OCI-LY1 (cell line): ENCODE measurements around the gene PLXDC1.

Experiments
- H2AFZ ChIP-seq: fragments of 200-600 bp; sonication (generic), shearing (Covaris generic); 2 replicates; pipeline ENCODE4 v1.6.0; 2014; ENCODE audit warnings: antibody characterized with exemption, mild to moderate bottlenecking, low read length
- H3F3A ChIP-seq: fragments of 200-600 bp; sonication (generic), shearing (Covaris generic); 2 replicates; pipeline ENCODE4 v1.6.0; 2014; ENCODE audit warnings: mild to moderate bottlenecking, antibody characterized with exemption, low read length, moderate library complexity; ENCODE audit not compliant: insufficient read depth
- H3K27ac ChIP-seq: fragments of 200-600 bp; sonication (generic); 2 replicates; pipeline ENCODE4 v1.5.1; 2014; ENCODE audit warnings: low read length, mixed run types, mild to moderate bottlenecking, low read depth; ENCODE audit not compliant: poor library complexity, severe bottlenecking
- H3K27me3 ChIP-seq: fragments of 200-600 bp; sonication (generic); 2 replicates; pipeline ENCODE4 v1.6.0; 2014; ENCODE audit warnings: antibody characterized with exemption, mild to moderate bottlenecking, low read length, moderate library complexity; ENCODE audit not compliant: insufficient read depth
- H3K36me3 ChIP-seq: fragments of 200-600 bp; sonication (generic); 2 replicates; pipeline ENCODE4 v1.6.1; 2014; ENCODE audit warnings: mild to moderate bottlenecking, antibody characterized with exemption, low read length, moderate library complexity, mixed read lengths; ENCODE audit not compliant: insufficient read depth
- H3K4me1 ChIP-seq: fragments of 200-600 bp; sonication (generic); 2 replicates; pipeline ENCODE4 v1.5.1; 2014; ENCODE audit warnings: mild to moderate bottlenecking, low read length, moderate library complexity; ENCODE audit not compliant: insufficient read depth, severe bottlenecking
- H3K4me2 ChIP-seq: fragments of 200-600 bp; sonication (generic), shearing (Covaris generic); 2 replicates; pipeline ENCODE4 v1.6.1; 2014; ENCODE audit warnings: low read length
- H3K4me3 ChIP-seq: fragments of 200-600 bp; sonication (generic); 2 replicates; pipeline ENCODE4 v1.5.1; 2014; ENCODE audit warnings: low read length, low read depth, mild to moderate bottlenecking, mixed read lengths; ENCODE audit not compliant: poor library complexity, severe bottlenecking
- H3K79me2 ChIP-seq: fragments of 200-600 bp; shearing (Covaris generic); 2 replicates; pipeline ENCODE4 v1.6.1; 2016; ENCODE audit warnings: mixed run types, low read length, mixed read lengths; ENCODE audit not compliant: insufficient read depth
- H3K9ac ChIP-seq: fragments of 200-600 bp; sonication (generic), shearing (Covaris generic); 2 replicates; pipeline ENCODE4 v1.6.1; 2014; ENCODE audit warnings: mild to moderate bottlenecking, low read length, mixed read lengths
- H3K9me2 ChIP-seq: fragments of 200-600 bp; sonication (generic), shearing (Covaris generic); 2 replicates; pipeline ENCODE4 v1.6.1; 2014; ENCODE audit warnings: low read depth, mild to moderate bottlenecking, low read length, mixed read lengths
- H3K9me3 ChIP-seq: fragments of 200-600 bp; shearing (Covaris generic); 2 replicates; pipeline ENCODE4 v1.6.1; 2014; ENCODE audit warnings: low read length, mixed read lengths
- H4K20me1 ChIP-seq: fragments of 200-600 bp; sonication (generic), shearing (Covaris generic); 2 replicates; pipeline ENCODE4 v1.6.0; 2016; ENCODE audit warnings: mild to moderate bottlenecking, low read length; ENCODE audit not compliant: insufficient read depth
- CTCF ChIP-seq: fragments of 200-600 bp; sonication (generic), shearing (Covaris generic); IDR thresholded peaks from 2 replicates; pipeline ENCODE4 v1.5.1; 2017; ENCODE audit warnings: mild to moderate bottlenecking, antibody characterized with exemption, low read length, moderate library complexity, mixed read lengths
- EZH2 ChIP-seq: fragments of 200-600 bp; sonication (generic), shearing (Covaris generic); IDR thresholded peaks from 2 replicates; pipeline ENCODE4 v1.8.0; 2017; ENCODE audit warnings: borderline replicate concordance, mixed run types, mild to moderate bottlenecking, antibody characterized with exemption, low read length, moderate library complexity, mixed read lengths

Gene PLXDC1

GRCh38 chr17:39064819-39065218, 86.6 kb downstream of the PLXDC1 start:
- H3K9me3 ChIP-seq, result no peaks in the 10 kb centered on the region
- no peak for TF ChIP-seq EZH2
- TF ChIP-seq CTCF, result no peak
- H3K27ac ChIP-seq, result no peak overlapping the region
- H3K27me3 ChIP-seq, result no peaks in the 10 kb centered on the region
- no peaks in the 10 kb centered on the region for H3K4me1 ChIP-seq
- H3K36me3 ChIP-seq, result no peaks in the 10 kb centered on the region
- no peak overlapping the region for H2AFZ ChIP-seq
- H3K9ac ChIP-seq, result no peak overlapping the region
- no peak overlapping the region for H3K4me3 ChIP-seq
- no peak overlapping the region for H3K4me2 ChIP-seq
- H4K20me1 ChIP-seq, result no peaks in the 10 kb centered on the region
- H3K79me2 ChIP-seq, result no peaks in the 10 kb centered on the region
- no peaks in the 10 kb centered on the region for H3F3A ChIP-seq
- H3K9me2 ChIP-seq, result no peaks in the 10 kb centered on the region

GRCh38 chr17:39064374-39064773, 87.1 kb downstream of the PLXDC1 start:
- H3K4me3 ChIP-seq, result no peak overlapping the region
- H3K9ac ChIP-seq, result no peak overlapping the region
- H3K27me3 ChIP-seq, result no peaks in the 10 kb centered on the region
- H3K9me2 ChIP-seq, result no peaks in the 10 kb centered on the region
- H4K20me1 ChIP-seq, result no peaks in the 10 kb centered on the region
- TF ChIP-seq CTCF, result no peak
- no peak for TF ChIP-seq EZH2
- H3K9me3 ChIP-seq, result no peaks in the 10 kb centered on the region
- no peaks in the 10 kb centered on the region for H3K36me3 ChIP-seq
- no peaks in the 10 kb centered on the region for H3K79me2 ChIP-seq
- H2AFZ ChIP-seq, result no peak overlapping the region
- H3K4me1 ChIP-seq, result no peaks in the 10 kb centered on the region
- no peaks in the 10 kb centered on the region for H3F3A ChIP-seq
- H3K4me2 ChIP-seq, result no peak overlapping the region
- no peak overlapping the region for H3K27ac ChIP-seq

GRCh38 chr17:39063681-39064069, 87.8 kb downstream of the PLXDC1 start:
- H3K27ac ChIP-seq, result no peak overlapping the region
- H3K4me2 ChIP-seq, result no peak overlapping the region
- H4K20me1 ChIP-seq, result no peaks in the 10 kb centered on the region
- no peaks in the 10 kb centered on the region for H3K4me1 ChIP-seq
- no peaks in the 10 kb centered on the region for H3K36me3 ChIP-seq
- TF ChIP-seq CTCF (no peak), EZH2 (no peak)
- no peak overlapping the region for H3K4me3 ChIP-seq
- H3K9me2 ChIP-seq, result no peaks in the 10 kb centered on the region
- H3K9ac ChIP-seq, result no peak overlapping the region
- no peaks in the 10 kb centered on the region for H3K9me3 ChIP-seq
- H3F3A ChIP-seq, result no peaks in the 10 kb centered on the region
- no peak overlapping the region for H2AFZ ChIP-seq
- H3K79me2 ChIP-seq, result no peaks in the 10 kb centered on the region
- H3K27me3 ChIP-seq, result no peaks in the 10 kb centered on the region
